ENCODE data around the gene WNT7B.

GRCh38 chr22:46001426-46002106, 24.6 kb upstream of the WNT7B start:
- TF ChIP-seq CTCF (IDR thresholded peaks at IDR 0.05), result no peak
- no peak for TF ChIP-seq EZH2 (IDR thresholded peaks at IDR 0.05; ENCODE audit: borderline replicate concordance, insufficient read depth, low read depth, low read length, poor library complexity, severe bottlenecking)

Measured in B cell (primary cell).